GM23338 (cell line): Measurements from ENCODE around the gene PTOV1.

ENCODE experiments used
- EZH2 ChIP-seq: fragments of 200-600 bp; sonication (generic); IDR thresholded peaks from one replicate; pipeline ENCODE4 v1.8.0; 2017; ENCODE audit warnings: antibody characterized with exemption, mild to moderate bottlenecking, low read depth; ENCODE audit not compliant: unreplicated experiment
- NANOG ChIP-seq: IDR thresholded peaks from 2 replicates; pipeline ENCODE4 v1.6.1; 2016; ENCODE audit warnings: antibody characterized with exemption, borderline replicate concordance

GRCh38 chr19:49878744-49879070 lies 27.7 kb downstream of the PTOV1 start:
- TF ChIP-seq EZH2 (no peak), NANOG (no peak)
